ENCODE measurements around the gene PIK3R1. TPM values are rescaled to one million over a fixed set of nuclear protein-coding genes. Genes with fewer than 3 reads are reported as not detected.

The PIK3R1 gene
- polyA plus RNA-seq, 1 donor from 2014 or later = 29.1 TPM

DNA sequence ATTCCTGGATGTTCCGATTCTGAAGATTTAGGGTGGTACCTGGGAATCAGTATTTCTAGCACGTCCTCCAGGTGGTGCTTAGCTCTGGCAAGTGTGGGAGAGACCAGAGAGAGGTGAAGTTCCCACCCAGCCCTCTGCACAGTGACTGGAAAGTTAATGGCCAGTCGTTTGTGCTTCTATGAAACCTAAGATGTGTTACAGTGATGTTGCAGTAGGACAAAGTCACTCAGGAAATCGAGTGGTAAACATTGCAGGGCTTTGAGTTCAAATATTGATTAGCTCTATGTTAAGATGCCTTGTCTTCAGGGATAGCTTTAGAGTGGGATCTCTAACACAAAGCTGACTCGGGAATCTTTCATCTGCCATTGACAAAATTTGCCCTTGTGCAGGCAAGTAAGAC is 55.6 kb downstream of the PIK3R1 start:
- peaks cover 37 to 57% (median 53%) of the 10 kb centered on the region in 3 donors for H3K4me1 Mint-ChIP-seq

GRCh38 chr5:68272289-68272688 is 56.7 kb downstream of the PIK3R1 start:
- no peaks in the 10 kb centered on the region for H3K9me3 Mint-ChIP-seq
- peaks cover 30 to 46% (median 42%) of the 10 kb centered on the region in 3 donors for H3K4me1 Mint-ChIP-seq
- H3K27me3 Mint-ChIP-seq = no peaks in the 10 kb centered on the region
- H3K4me3 Mint-ChIP-seq = no peak overlapping the region
- no peak overlapping the region for H3K27ac Mint-ChIP-seq
- peaks cover 3% of the 10 kb centered on the region for H3K36me3 Mint-ChIP-seq

More for the DNA sequence above, 55.6 kb downstream of the PIK3R1 start:
- peaks cover 2% of the 10 kb centered on the region for H3K36me3 Mint-ChIP-seq
- no peaks in the 10 kb centered on the region for H3K27me3 Mint-ChIP-seq
- H3K9me3 Mint-ChIP-seq = no peaks in the 10 kb centered on the region
- H3K4me3 Mint-ChIP-seq = no peak overlapping the region
- no peak overlapping the region for H3K27ac Mint-ChIP-seq

DNA sequence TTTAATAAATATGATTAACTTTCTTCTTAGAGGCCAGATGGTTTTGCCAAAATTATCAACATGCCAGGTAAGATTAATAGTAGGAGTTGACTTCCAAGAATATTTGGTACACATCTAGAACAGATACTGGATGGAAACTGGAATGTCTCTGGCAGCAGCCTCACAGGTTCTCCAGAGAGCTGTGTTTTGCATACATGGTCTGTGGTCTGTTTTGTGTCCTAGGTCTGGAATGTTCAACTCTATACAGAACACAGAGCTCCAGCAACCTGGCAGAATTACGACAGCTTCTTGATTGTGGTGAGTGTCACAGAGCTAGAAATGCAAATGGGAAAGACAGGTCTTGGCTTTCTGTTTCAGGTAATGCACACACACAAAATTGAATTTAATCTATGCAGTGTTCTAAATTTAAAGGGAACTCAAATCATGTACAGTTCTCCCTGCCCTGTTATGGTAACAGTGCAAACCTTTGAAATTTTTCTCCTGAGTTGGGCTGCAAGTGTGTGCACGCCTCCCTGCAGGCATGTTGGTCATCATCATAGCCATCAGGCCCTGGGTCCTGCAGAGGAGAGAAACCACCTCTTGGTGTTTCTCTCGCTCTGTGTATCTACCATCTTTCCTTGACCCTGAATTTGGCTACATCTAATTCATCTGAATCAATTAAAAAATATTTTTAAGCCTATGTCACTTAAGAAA is 58.3 kb downstream of the PIK3R1 start:
- Mint-ChIP-seq H3K9me3 (no peaks in the 10 kb centered on the region), H3K4me3 (no peak overlapping the region), H3K36me3 (peaks cover 5% of the 10 kb centered on the region), H3K27me3 (no peaks in the 10 kb centered on the region), H3K4me1 (peaks cover 22 to 36% (median 28%) of the 10 kb centered on the region in 3 donors), H3K27ac (no peak overlapping the region)

DNA sequence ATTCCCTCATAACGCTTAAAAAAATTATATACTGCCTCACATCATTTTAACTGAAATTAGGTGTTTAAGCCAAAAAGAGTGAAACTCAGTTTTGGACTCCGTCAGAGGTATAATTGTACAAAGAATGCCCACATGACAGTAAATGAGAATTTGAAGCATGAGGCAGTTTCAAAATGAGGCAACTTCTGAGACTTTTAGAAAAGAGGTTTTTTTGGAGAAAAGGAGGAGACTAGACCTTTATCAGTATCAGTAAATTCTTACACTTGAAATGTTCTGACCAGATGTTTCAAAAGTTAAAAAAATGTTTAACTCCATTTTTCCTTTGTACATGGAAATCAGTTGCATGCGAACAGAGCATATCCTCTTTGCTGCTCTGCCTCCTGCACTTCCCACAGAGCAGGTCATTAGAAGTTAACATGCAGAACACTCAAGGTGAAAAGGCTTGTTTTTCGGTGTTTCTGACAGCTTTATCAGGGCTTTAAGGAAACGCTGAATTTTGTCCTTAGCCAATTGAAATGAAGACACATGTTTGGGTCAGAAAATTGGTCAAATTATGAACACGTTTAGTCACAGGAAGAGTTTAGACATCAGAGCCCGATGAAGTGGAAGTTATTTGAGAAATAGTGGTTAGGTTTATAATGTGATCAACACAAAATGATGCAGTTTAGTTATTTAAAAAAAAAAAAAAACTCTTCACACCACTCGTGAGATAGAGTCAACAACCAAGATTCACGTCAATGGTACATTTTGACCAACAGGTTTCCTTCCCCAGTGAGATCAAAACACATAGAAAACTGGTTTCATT is 59.5 kb downstream of the PIK3R1 start:
- Mint-ChIP-seq H3K27me3 (no peaks in the 10 kb centered on the region), H3K36me3 (peaks cover 5% of the 10 kb centered on the region), H3K27ac (peak overlapping the region; percentile 68 to 91 (median 81)), H3K4me3 (peak overlapping the region in 1 of 4 donors; percentile 9), H3K4me1 (peaks cover 18 to 37% (median 26%) of the 10 kb centered on the region in 3 donors), H3K9me3 (no peaks in the 10 kb centered on the region)

- peaks cover 3% of the 10 kb centered on the region for H3K36me3 Mint-ChIP-seq
- peaks cover 12 to 29% (median 19%) of the 10 kb centered on the region in 3 donors for H3K4me1 Mint-ChIP-seq
- no peak overlapping the region for H3K4me3 Mint-ChIP-seq
Measured at GRCh38 chr5:68276740-68277139, 61.2 kb downstream of the PIK3R1 start.

DNA sequence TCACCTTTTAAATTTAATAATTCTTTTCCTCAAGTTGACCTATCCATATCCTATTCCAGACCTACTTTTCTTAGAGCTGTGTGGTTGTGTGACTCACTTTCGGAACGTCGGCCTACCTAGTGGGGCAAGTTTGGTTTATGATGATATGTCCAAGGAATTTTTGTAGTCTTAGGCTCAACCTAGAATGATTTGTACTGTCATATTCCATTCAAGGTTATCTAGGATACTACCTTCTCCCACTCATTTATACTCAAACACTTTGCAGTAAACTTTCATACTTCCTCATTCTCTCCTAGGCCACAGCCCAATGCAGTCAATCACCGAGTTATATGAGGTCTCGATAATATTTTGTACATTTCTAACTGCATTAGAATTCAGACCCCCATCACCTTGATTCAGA is 61.9 kb downstream of the PIK3R1 start:
- no peaks in the 10 kb centered on the region for H3K9me3 Mint-ChIP-seq
- H3K4me1 Mint-ChIP-seq = peaks cover 10 to 26% (median 18%) of the 10 kb centered on the region in 3 donors
- no peaks in the 10 kb centered on the region for H3K27me3 Mint-ChIP-seq
- H3K4me3 Mint-ChIP-seq = no peak overlapping the region
- peaks cover 3% of the 10 kb centered on the region for H3K36me3 Mint-ChIP-seq
- H3K27ac Mint-ChIP-seq = peak overlapping the region in 2 of 3 donors; percentile 5 to 29

More at GRCh38 chr5:68276740-68277139, 61.2 kb downstream of the PIK3R1 start:
- Mint-ChIP-seq H3K9me3 (no peaks in the 10 kb centered on the region), H3K27me3 (no peaks in the 10 kb centered on the region), H3K27ac (peak overlapping the region in 1 of 3 donors; percentile 13)

GRCh38 chr5:68279984-68280383 is 64.4 kb downstream of the PIK3R1 start:
- Mint-ChIP-seq H3K27ac (peak overlapping the region in 2 of 3 donors; percentile 67 to 92), H3K36me3 (peaks cover 7% of the 10 kb centered on the region), H3K9me3 (no peaks in the 10 kb centered on the region), H3K27me3 (no peaks in the 10 kb centered on the region), H3K4me3 (peak overlapping the region in 1 of 4 donors; percentile 20), H3K4me1 (peaks cover 5 to 17% (median 9%) of the 10 kb centered on the region in 3 donors)

- Mint-ChIP-seq H3K27ac (peak overlapping the region in 2 of 3 donors; percentile 29 to 86), H3K9me3 (no peaks in the 10 kb centered on the region), H3K36me3 (peaks cover 7% of the 10 kb centered on the region), H3K4me1 (peaks cover 15 to 30% (median 26%) of the 10 kb centered on the region in 3 donors), H3K27me3 (no peaks in the 10 kb centered on the region), H3K4me3 (peak overlapping the region in 3 of 4 donors; percentile 8 to 68 (median 56))
Measured at GRCh38 chr5:68282001-68282400, 66.4 kb downstream of the PIK3R1 start.

GRCh38 chr5:68283766-68284165 is 68.2 kb downstream of the PIK3R1 start:
- peaks cover 20 to 41% (median 39%) of the 10 kb centered on the region in 3 donors for H3K4me1 Mint-ChIP-seq
- H3K4me3 Mint-ChIP-seq = no peak overlapping the region
- H3K27ac Mint-ChIP-seq = peak overlapping the region in 2 of 3 donors; percentile 16 to 63
- no peaks in the 10 kb centered on the region for H3K9me3 Mint-ChIP-seq
- H3K27me3 Mint-ChIP-seq = no peaks in the 10 kb centered on the region
- H3K36me3 Mint-ChIP-seq = peaks cover 4% of the 10 kb centered on the region

GRCh38 chr5:68285075-68285840 is 69.7 kb downstream of the PIK3R1 start:
- peaks cover 5% of the 10 kb centered on the region for H3K36me3 Mint-ChIP-seq
- H3K4me1 Mint-ChIP-seq = peaks cover 21 to 39% (median 35%) of the 10 kb centered on the region in 3 donors
- H3K27me3 Mint-ChIP-seq = no peaks in the 10 kb centered on the region
- H3K9me3 Mint-ChIP-seq = no peaks in the 10 kb centered on the region
- H3K4me3 Mint-ChIP-seq = peak overlapping the region; percentile 31 to 91 (median 54)
- peak overlapping the region; percentile 1 to 84 (median 29) for H3K27ac Mint-ChIP-seq

DNA sequence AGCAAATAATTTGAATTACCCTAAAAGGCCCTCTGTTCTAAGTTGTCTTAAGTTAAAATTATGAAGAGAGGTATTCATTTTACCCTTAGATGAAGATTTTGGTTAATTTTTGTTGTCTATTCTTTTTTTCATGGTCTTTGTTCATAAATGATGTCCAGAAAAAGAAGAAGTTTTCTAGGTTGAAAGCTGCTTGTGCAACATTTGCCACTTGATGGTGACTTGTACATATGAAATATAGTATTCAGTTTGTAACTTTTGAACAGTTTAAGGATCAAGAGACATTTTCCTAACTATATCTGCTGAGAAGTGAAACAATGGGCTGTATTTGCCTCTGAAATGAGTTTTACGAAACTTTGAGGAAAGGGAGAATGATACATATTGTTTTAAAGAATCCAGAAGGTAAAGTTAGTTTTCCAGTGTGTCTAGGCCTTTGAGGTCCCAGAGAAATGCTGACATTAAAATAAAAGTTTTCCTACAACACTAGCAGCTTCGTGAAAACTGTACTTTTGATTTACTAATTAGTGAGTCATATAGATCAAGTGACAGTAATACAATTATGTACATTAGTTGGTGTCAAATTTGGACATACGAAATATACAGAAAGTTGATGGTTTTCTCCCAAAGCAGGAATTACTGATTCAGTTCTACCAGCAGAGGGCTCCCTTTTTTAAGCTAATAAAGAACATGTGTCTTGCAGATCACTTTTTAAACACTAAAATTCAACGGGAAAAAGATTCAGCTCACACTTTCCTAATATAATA is 70.5 kb downstream of the PIK3R1 start:
- Mint-ChIP-seq H3K27me3 (no peaks in the 10 kb centered on the region), H3K36me3 (peaks cover 5% of the 10 kb centered on the region), H3K4me1 (peaks cover 21 to 42% (median 35%) of the 10 kb centered on the region in 3 donors), H3K27ac (peak overlapping the region; percentile 29 to 84 (median 69)), H3K4me3 (peak overlapping the region in 3 of 4 donors; percentile 20 to 91 (median 60)), H3K9me3 (no peaks in the 10 kb centered on the region)

DNA sequence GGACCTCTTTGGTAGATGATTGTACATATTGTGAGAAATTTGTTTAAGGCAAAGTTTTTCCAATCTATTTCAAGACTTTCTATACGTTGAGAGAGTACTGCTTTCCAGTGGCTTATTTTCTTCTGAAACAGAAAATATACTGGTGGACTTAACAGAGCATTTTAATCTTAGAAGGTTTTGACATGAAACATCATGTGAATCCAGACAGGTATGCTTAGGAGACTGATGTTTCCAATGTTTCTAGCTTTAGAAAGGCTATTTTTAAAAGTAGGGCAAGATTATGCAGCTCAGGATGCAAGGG is 71.0 kb downstream of the PIK3R1 start:
- Mint-ChIP-seq H3K27ac (peak overlapping the region; percentile 29 to 69 (median 63)), H3K4me3 (peak overlapping the region in 3 of 4 donors; percentile 20 to 91 (median 60)), H3K4me1 (peaks cover 21 to 42% (median 35%) of the 10 kb centered on the region in 3 donors), H3K36me3 (peaks cover 5% of the 10 kb centered on the region), H3K9me3 (no peaks in the 10 kb centered on the region), H3K27me3 (no peaks in the 10 kb centered on the region)

GRCh38 chr5:68287631-68287975 is 72.0 kb downstream of the PIK3R1 start:
- no peaks in the 10 kb centered on the region for H3K9me3 Mint-ChIP-seq
- H3K4me3 Mint-ChIP-seq = peak overlapping the region; percentile 88 to 97 (median 94)
- no peaks in the 10 kb centered on the region for H3K27me3 Mint-ChIP-seq
- H3K27ac Mint-ChIP-seq = peak overlapping the region; percentile 62 to 73 (median 67)
- H3K4me1 Mint-ChIP-seq = peaks cover 21 to 44% (median 35%) of the 10 kb centered on the region in 3 donors
- peaks cover 5% of the 10 kb centered on the region for H3K36me3 Mint-ChIP-seq

Data from IgD-negative memory B cell (primary cell).